Ramos (cell line): ENCODE measurements around the gene NTNG1.

Source experiments
- in situ Hi-C: fragments of 300-500 bp; cut with MboI; formaldehyde crosslinking; loops from one replicate; pipeline ENCODE4 v1.14.3; 2022; ENCODE audit warnings: low sequenced_read_pairs; ENCODE audit not compliant: unreplicated experiment

The NTNG1 gene

GRCh38 chr1:107526524-107527198 is 385.8 kb downstream of the NTNG1 start:
- in situ Hi-C loops = no loop called here

GRCh38 chr1:107529511-107530149 is 388.8 kb downstream of the NTNG1 start:
- in situ Hi-C loops = no loop called here

DNA sequence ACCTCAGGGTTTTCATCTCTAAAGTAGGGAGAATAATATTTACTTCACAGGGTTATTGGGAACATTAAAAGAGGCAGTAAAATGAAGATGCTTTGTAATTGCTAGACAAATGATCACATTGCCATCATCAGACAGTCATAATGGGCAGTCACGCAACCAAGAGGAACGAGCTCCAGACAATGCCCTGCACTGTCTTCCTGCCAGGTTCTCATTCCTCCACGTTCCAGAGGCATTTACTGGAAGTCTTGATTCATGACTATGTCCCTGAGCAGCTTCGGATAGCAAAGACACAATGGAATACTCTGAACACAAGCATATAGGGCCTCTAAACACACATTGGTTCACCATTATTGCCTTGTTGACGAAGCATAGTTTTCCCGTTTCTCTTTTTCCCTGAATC is 389.7 kb downstream of the NTNG1 start:
- in situ Hi-C loops = no loop called here

GRCh38 chr1:107531065-107531908 is 390.4 kb downstream of the NTNG1 start:
- in situ Hi-C loops = no loop called here

DNA sequence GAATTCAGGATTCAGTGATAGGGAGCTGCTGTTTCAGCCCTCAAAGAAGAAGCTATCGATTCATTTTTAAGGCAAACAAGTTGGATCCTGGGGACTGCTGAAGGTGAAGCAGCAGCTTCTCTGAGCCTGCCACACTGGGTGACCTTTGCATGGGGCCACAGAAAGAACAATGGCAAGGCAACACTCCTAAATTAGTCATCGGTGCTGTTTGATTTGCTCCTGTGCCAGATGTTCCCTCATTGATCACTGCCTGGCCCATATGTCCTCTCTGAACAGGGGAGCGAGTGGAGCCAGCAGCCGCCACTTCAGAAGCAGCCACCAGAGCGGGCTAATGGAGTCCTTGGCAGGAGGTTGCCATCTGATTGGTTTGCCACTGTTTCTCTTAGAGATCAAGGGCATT is 391.5 kb downstream of the NTNG1 start:
- in situ Hi-C loops = no loop called here
